GM10266 (cell line): ENCODE data around the gene TBPL1.
A peak's percentile ranks its signal among the peaks of the same experiment; 100 is the strongest.

ENCODE experiments used
- DNase-seq: peaks from one replicate; pipeline ENCODE4 v3.0.0; 2012; ENCODE audit errors: extremely low spot score
- TF ChIP-seq, protein P1 (sequence below): IDR thresholded peaks from 2 replicates; pipeline ENCODE4 v1.5.1; 2012; ENCODE audit warnings: mild to moderate bottlenecking, low read depth; ENCODE audit not compliant: control insufficient read depth, insufficient read depth; ENCODE audit errors: missing control alignments

TBPL1 gene

DNA sequence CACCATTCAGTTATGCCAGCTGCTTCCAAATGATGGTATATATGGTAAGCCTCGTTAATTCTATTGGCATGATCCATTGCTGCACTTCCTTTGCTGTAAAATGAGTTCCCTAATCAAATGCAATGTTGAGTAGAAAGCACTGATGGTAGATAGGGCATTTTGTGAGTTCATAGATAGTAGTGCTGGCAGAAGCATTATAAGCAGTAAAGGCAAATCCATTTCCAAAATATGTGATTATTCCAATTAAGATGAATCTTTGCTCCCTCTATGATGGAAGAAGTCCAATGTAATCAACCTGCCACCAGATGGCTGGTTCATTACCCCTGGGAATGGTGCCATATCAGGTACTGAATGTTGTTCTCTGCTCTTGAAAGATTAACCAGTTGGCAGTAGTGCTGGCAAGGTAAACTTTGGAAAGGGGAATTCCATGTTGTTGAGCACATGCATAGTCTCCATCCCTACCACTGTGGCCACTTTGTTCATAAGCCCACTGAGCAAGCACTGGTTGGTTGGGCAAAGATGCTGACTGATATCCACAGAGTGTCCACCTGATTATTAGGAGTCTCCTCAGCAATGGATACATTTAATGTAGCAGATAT lies 5.6 kb upstream of the TBPL1 start:
- DNase-seq, result no peak
- TF ChIP-seq, protein P1, sequence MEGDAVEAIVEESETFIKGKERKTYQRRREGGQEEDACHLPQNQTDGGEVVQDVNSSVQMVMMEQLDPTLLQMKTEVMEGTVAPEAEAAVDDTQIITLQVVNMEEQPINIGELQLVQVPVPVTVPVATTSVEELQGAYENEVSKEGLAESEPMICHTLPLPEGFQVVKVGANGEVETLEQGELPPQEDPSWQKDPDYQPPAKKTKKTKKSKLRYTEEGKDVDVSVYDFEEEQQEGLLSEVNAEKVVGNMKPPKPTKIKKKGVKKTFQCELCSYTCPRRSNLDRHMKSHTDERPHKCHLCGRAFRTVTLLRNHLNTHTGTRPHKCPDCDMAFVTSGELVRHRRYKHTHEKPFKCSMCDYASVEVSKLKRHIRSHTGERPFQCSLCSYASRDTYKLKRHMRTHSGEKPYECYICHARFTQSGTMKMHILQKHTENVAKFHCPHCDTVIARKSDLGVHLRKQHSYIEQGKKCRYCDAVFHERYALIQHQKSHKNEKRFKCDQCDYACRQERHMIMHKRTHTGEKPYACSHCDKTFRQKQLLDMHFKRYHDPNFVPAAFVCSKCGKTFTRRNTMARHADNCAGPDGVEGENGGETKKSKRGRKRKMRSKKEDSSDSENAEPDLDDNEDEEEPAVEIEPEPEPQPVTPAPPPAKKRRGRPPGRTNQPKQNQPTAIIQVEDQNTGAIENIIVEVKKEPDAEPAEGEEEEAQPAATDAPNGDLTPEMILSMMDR, result no peak

DNA sequence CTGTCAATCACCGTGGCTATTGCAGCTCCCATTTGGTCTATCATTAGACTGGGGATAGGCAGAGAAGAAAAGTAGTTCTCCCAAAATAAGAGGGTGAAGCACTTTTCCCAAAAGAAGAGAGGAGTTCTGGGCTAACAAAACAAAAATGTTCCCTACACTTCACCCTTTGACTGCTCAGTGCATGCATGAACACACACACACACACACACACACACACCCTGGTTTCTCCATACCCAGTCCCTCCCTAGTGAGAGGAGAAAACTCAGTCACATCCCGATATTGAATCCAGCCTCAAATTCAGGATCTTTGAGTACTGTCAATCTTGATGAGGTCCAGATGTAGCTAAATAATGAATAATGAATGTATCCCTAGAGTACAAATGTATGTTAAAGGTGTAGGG lies 4.6 kb upstream of the TBPL1 start:
- DNase-seq, result no peak
- TF ChIP-seq, protein P1, result no peak

DNA sequence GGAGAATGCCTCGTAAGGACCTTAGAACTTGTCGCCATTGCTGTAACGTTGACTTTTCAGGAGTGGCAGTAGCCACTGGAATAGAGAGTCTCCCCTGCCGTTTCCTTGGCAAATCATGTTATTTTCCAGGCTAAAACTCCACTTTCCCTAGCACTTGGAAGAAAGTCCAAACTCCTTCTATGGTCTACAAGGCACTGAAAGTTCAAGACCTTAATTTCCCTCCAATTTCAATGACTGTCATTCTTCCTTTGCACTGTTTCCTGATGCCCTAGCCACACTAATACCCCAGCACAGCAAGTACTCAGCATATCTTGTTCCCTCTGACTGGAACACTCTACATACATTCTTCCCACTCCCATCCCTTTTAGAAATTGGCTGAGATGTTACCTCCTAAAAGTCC lies 1.8 kb upstream of the TBPL1 start:
- DNase-seq, result no peak

DNA sequence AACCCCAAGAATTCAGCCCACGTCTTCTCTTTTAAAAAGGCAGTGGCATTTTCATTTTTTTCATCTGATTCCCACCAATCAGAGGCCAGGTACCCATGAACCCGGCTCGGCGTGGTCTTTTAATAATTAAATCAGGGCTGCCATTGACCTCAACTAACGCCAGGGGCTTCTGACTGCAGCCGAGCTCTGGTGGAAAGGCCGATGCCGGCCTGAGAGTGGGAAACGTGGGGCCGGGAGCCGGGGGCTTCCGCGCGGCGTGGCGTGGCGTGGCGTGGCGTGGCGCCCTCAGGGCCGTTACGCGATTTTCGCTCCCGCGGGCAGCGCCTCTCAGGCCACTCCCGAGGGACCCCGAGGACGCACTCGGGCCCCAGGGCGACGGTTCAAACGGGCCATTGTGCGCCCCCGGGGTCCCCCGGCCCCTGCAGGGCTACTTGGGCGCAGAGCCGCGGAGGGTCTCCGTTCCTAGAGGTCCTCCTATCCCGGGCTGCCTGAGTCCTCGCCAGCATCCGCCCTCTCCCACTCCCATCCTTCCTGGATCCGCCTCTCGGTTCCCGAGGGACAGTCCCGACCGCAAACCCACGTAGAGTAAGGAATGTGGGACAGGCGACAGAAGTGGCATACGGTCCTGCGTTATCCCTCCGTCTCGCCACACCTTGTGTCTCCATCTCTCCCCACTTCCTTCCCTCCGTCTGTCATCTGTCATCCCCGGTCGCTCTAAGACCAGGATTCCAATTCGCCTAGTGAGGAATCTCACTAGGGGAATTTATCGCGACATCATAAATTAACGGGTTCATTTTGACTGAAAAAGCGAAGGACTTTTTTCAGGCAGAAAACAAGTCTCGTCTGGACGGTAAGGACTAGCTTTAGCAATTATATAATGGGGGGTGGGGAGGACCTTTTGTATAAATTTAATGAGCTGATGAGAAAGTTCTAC lies 876 bp upstream of the TBPL1 start:
- TF ChIP-seq, protein P1, result peak; percentile 18
- peak; percentile 74 for DNase-seq

More for the DNA sequence above, 1.8 kb upstream of the TBPL1 start:
- TF ChIP-seq, protein P1, result no peak

DNA sequence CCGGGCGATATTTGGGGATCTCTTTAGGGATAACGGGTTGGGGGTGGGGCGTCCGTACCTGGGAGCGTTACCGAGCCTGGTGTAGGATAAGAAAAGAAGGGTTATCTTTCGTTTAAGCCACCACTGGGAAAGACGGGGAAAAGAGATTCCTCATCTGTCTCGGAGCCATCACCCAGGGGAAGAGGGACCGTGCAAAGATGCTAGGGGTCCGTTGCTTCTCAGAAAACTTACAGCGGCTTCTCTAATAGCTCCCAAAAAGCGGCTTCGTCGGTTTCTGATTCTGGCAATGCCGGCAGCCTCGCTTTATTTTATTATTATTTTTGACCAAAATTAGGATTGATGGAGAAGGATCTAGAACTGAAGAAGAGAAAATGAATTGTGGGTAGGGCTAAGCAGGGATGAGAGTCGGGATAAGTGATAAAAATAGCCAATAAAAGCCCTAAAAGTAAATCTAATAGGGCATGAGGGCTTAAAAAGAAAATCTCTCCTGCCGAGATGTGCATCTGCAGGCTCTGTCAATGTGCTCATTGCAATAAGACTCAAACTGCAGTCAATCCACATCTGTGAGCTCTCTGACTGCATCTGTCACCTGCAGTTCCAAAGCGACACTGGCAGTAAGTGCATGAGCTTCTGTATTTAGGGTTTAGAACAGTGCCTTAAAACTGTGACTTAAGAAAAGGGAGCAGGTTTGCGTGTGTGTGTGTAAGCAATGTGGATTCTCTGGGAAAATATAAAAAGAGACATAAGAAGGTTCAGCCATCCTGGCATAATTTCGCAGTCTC lies 801 bp downstream of the TBPL1 start:
- DNase-seq, result no peak

DNA sequence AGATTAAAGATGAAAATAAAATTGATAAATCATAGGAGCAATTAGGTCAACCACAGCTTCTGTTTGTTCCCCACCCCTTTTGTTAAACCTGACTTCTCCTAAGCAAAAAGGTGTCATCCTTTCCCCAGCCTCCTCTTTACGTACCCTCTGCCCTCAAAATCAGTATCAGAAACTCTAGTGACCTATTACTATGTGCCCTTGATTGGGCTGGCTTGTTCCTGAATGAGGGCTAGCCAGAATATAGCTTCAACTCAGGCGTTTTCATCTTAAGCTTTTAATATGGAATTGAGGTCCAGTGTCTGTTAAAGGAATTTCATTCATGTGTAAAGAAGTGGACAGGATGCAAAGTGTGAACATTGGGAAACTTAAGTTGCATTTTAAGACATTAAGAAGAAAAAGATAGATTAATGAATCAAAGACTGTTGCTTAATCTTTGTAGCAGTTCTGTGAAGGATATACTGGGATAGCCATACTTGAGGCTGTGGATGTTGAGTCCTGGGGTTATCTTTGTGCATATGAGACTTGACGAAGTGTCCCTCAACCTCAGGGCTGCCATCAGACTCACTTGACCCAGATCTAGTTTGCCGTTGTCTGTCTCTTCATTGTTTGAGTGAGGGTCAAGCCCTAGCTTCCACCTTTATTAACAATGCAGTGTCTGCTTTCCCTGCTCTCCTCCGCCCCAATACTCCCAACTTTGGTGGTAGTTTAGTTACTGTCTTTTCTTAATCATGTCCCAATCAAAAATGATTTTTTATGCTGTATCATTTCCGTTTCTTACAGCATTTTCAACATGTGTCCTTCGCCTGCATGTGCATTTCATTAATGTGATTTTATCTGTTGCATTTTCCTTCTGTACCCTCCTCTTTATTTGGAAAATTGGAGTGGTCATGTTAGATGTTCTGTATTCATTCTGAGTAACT lies 1.9 kb downstream of the TBPL1 start:
- TF ChIP-seq, protein P1, result no peak
- DNase-seq, result no peak

More for the DNA sequence above, 801 bp downstream of the TBPL1 start:
- TF ChIP-seq, protein P1, result no peak
